ENCODE data around the gene GSE1.

Gene GSE1

GRCh38 chr16:85631802-85632393 is 18.8 kb downstream of the GSE1 start:
- no peak for DNase-seq (ENCODE audit: low read depth in 2 of 2)

- no peak for DNase-seq (ENCODE audit: low read depth in 2 of 2)
Observed at GRCh38 chr16:85632709-85633437, 19.8 kb downstream of the GSE1 start.

- DNase-seq (ENCODE audit: low read depth in 2 of 2): no peak
Observed at GRCh38 chr16:85633438-85633743, 20.3 kb downstream of the GSE1 start.

GRCh38 chr16:85633888-85634287 is 20.8 kb downstream of the GSE1 start:
- DNase-seq (ENCODE audit: low read depth in 2 of 2): no peak

GRCh38 chr16:85634747-85635544 is 21.8 kb downstream of the GSE1 start:
- no peak for DNase-seq (ENCODE audit: low read depth in 2 of 2)

GRCh38 chr16:85635545-85636140 is 22.5 kb downstream of the GSE1 start:
- no peak for DNase-seq (ENCODE audit: low read depth in 2 of 2)

- no peak for DNase-seq (ENCODE audit: low read depth in 2 of 2)
Observed at GRCh38 chr16:85636234-85636812, 23.2 kb downstream of the GSE1 start.

GRCh38 chr16:85637061-85637807 is 24.1 kb downstream of the GSE1 start:
- no peak for DNase-seq (ENCODE audit: low read depth in 2 of 2)

GRCh38 chr16:85637808-85638647 is 24.9 kb downstream of the GSE1 start:
- DNase-seq (ENCODE audit: low read depth in 2 of 2): no peak

GRCh38 chr16:85638695-85639409 is 25.7 kb downstream of the GSE1 start:
- no peak for DNase-seq (ENCODE audit: low read depth in 2 of 2)

- no peak for DNase-seq (ENCODE audit: low read depth in 2 of 2)
Observed at GRCh38 chr16:85639529-85640253, 26.6 kb downstream of the GSE1 start.

- no peak for DNase-seq (ENCODE audit: low read depth in 2 of 2)
Observed at GRCh38 chr16:85640254-85640558, 27.1 kb downstream of the GSE1 start.

- DNase-seq (ENCODE audit: low read depth in 2 of 2): no peak
Observed at GRCh38 chr16:85640585-85640984, 27.5 kb downstream of the GSE1 start.

GRCh38 chr16:85641305-85641704 is 28.2 kb downstream of the GSE1 start:
- no peak for DNase-seq (ENCODE audit: low read depth in 2 of 2)

- DNase-seq (ENCODE audit: low read depth in 2 of 2): no peak
Observed at GRCh38 chr16:85641776-85642176, 28.7 kb downstream of the GSE1 start.

GRCh38 chr16:85642762-85643358 is 29.7 kb downstream of the GSE1 start:
- DNase-seq (ENCODE audit: low read depth in 2 of 2): no peak

GRCh38 chr16:85643631-85644030 is 30.5 kb downstream of the GSE1 start:
- DNase-seq (ENCODE audit: low read depth in 2 of 2): no peak

GRCh38 chr16:85644093-85644712 is 31.1 kb downstream of the GSE1 start:
- DNase-seq (ENCODE audit: low read depth in 2 of 2): no peak
